Heart left ventricle (tissue), 16 donors: ENCODE data around the gene TRAPPC12. TPM values are rescaled to one million over a fixed set of nuclear protein-coding genes. Genes with fewer than 3 reads are reported as not detected.
A peak's percentile ranks its signal among the peaks of the same experiment; 100 is the strongest.

ENCODE experiments used
- ATAC-seq, 4 donors: fragments of 200-7000 bp; cut with Tn5 transposase; one replicate each; pipeline ENCODE4 v1.9.1; 2020 to 2022; ENCODE audit warnings: moderate library complexity in 4 of 4, mild to moderate bottlenecking in 3 of 4, moderate number of reproducible peaks in 1 of 4
- DNase-seq, 5 donors: peaks; one replicate each; pipeline ENCODE4 v3.0.0-alpha.2; 2020
- H3K27ac ChIP-seq, 12 donors: fragments of 200-600 bp; sonication (generic) in 4 of 12; one replicate each; pipeline versions ENCODE4 v1.5.0 to v1.8.0; 2016 to 2022; ENCODE audit warnings: mild to moderate bottlenecking in 2 of 12
- H3K27me3 ChIP-seq, 9 donors: fragments of 200-600 bp; sonication (generic) in 2 of 9; one replicate each; pipeline versions ENCODE4 v1.5.1 to v1.8.0; 2016 to 2022; ENCODE audit warnings: mild to moderate bottlenecking in 3 of 9
- H3K36me3 ChIP-seq, 9 donors: fragments of 200-600 bp; sonication (generic) in 2 of 9; one replicate each; pipeline versions ENCODE4 v1.5.0 to v1.8.0; 2018 to 2022; ENCODE audit warnings: mild to moderate bottlenecking in 2 of 9
- H3K4me1 ChIP-seq, 12 donors: fragments of 200-600 bp; sonication (generic) in 4 of 12; one replicate each; pipeline versions ENCODE4 v1.5.0 to v1.8.0; 2016 to 2022; ENCODE audit warnings: mild to moderate bottlenecking in 3 of 12
- H3K4me3 ChIP-seq, 12 donors: fragments of 200-600 bp; sonication (generic) in 4 of 12; one replicate each; pipeline versions ENCODE4 v1.5.0 to v1.8.0; 2017 to 2022; ENCODE audit warnings: mild to moderate bottlenecking in 9 of 12, moderate library complexity in 4 of 12
- H3K9me3 ChIP-seq, 12 donors: fragments of 200-600 bp; sonication (generic) in 4 of 12; one replicate each; pipeline versions ENCODE4 v1.5.0 to v1.8.0; 2016 to 2022; ENCODE audit warnings: mild to moderate bottlenecking in 1 of 12
- CTCF ChIP-seq, 12 donors: fragments of 200-600 bp; sonication (generic) in 4 of 12; IDR thresholded peaks; one replicate each; pipeline versions ENCODE4 v1.5.0 to v1.8.0; 2018 to 2022; ENCODE audit warnings: antibody characterized with exemption in 12 of 12, mild to moderate bottlenecking in 5 of 12
- POLR2A ChIP-seq, 2 donors: fragments of 450-650 bp; IDR thresholded peaks; one replicate each; pipeline ENCODE4 v1.6.1; 2017; ENCODE audit warnings: antibody characterized with exemption in 2 of 2, mild to moderate bottlenecking in 2 of 2, moderate library complexity in 2 of 2
- WGBS, 4 donors: extraction: QIAGEN DNeasy Blood & Tissue Kit in 2 of 4; methylation state at CpG; one replicate each; pipeline versions ENCODE4 v1.1.5 to v1.1.7; 2013 to 2018; 5-methylcytosine and 5-hydroxymethylcytosine counted together
- intact Hi-C, 10 donors: fragments of 100-400 bp; cut with DNase I; formaldehyde crosslinking; loops; one replicate each; pipeline versions ENCODE4 v1.11.1 to v1.14.2; 2022
- polyA plus RNA-seq, 2 donors: library from polyadenylated mRNA; stranded (reverse); fragments of 200-250 nt; gene quantifications; one replicate each; pipeline ENCODE4 v1.2.3, GENCODE V29; 2013
- total RNA-seq, 9 donors: library from RNA; depleted of rRNA in 2 of 9; stranded (reverse); fragments of >200 nt in 2 of 9; fragmentation: NEBNext Ultra II Directional in 3 of 9; extraction: Animal tissue kit (Norgen Biotek cat#: 25700) in 3 of 9; gene quantifications; one replicate each; pipeline versions ENCODE4 v1.1.0 to v1.2.4, GENCODE V29; 2016 to 2023
- donor health status: ischemic (EF 13 %, LVEDD 7.1; RV severe dilation, severe dysfunction).
- donor health status: healthy with polysubstance abuse.
- donor health status: DM: no; HTN: yes; CAD: no.
- donor health status: DM: no; HTN: no; CAD: no.
- donor health status: ischemic (EF 25% LVEDD 6.9; RV normal size, moderate dysfunction).
- donor health status: ischemic (EF 25% LVEDD 5.7; RV mildly dilated, moderate dysfunction).
- donor health status: healthy.
- donor health status: DM: yes; HTN: yes; CAD: no.
- donor health status: ischemic (EF 35%, LVEDD 5.7; RV mildly dilated, moderate dysfunction).
- donor health status: nonischemic (EF 11% LVEDD 7.7; RV severe dilation, severe dysfunction).
- donor health status: DM: yes; HTN: yes; CAD: no.
- donor health status: PGD.
- donor health status: ischemic (EF 29% LVEDD 5.4; RV normal size, mild dysfunction).
- donor health status: nonischemic (EF 23%, LVEDD 6.1; RV moderate dilation, normal function).

TRAPPC12 gene
- total and polyA plus RNA-seq, 11 donors, result 70.3 to 142 (median 88.2) TPM

GRCh38 chr2:3516831-3517230 is 137.3 kb downstream of the TRAPPC12 start:
- peaks cover 0 to 38% (median 24%) of the 10 kb centered on the region in 12 donors for H3K4me1 ChIP-seq
- peaks cover 0 to 7% (median 0%) of the 10 kb centered on the region in 12 donors for H3K9me3 ChIP-seq
- no peak overlapping the region for H3K27ac ChIP-seq
- peaks cover 0 to 36% (median 22%) of the 10 kb centered on the region in 9 donors for H3K36me3 ChIP-seq
- 89 to 97% (median 95%) methylated on average over 3 of the region's 3 CpGs for WGBS, 4 donors
- DNase-seq (no peak), ATAC-seq (no peak)
- intact Hi-C loops, result loop anchor here in 2 of 10 donors (5.0 kb wide), 1 partner anchor 140 kb away; the partner anchor contains the start of genes EIPR1 (in 2 of the 2) and TRAPPC12 (in 2 of the 2)
- H3K4me3 ChIP-seq, result no peak overlapping the region
- H3K27me3 ChIP-seq, result no peaks in the 10 kb centered on the region
- no peak for TF ChIP-seq POLR2A (IDR thresholded peaks at IDR 0.05)
- TF ChIP-seq CTCF (IDR thresholded peaks at IDR 0.05), result no peak

- Histone ChIP-seq H3K27ac (peak overlapping the region; percentile 76 to 100 (median 99)), H3K36me3 (peaks cover 0 to 24% (median 10%) of the 10 kb centered on the region in 9 donors), H3K9me3 (peaks cover 0 to 7% (median 0%) of the 10 kb centered on the region in 12 donors), H3K27me3 (no peaks in the 10 kb centered on the region), H3K4me3 (peak overlapping the region; percentile 74 to 99 (median 87)), H3K4me1 (peaks cover 0 to 49% (median 30%) of the 10 kb centered on the region in 12 donors)
- intact Hi-C loops, result loop anchor here in 2 of 10 donors (2.0 to 5.0 kb wide), 2 partner anchors 47 to 141 kb away; partner anchors contain the start of genes EIPR1 (in 2 of the 2) and TRAPPC12 (in 2 of the 2)
- 24 to 31% (median 27%) methylated on average over 3 of the region's 3 CpGs for WGBS, 4 donors
- no peak for ATAC-seq
- no peak for DNase-seq
- TF ChIP-seq CTCF (IDR thresholded peaks at IDR 0.05), result no peak
- no peak for TF ChIP-seq POLR2A (IDR thresholded peaks at IDR 0.05)
Measured at GRCh38 chr2:3517948-3518495, 138.5 kb downstream of the TRAPPC12 start.

GRCh38 chr2:3518496-3519254 is 139.2 kb downstream of the TRAPPC12 start:
- TF ChIP-seq CTCF (IDR thresholded peaks at IDR 0.05) (no peak), POLR2A (IDR thresholded peaks at IDR 0.05) (peak; percentile 52 to 66)
- peaks cover 0 to 7% (median 0%) of the 10 kb centered on the region in 12 donors for H3K9me3 ChIP-seq
- peak overlapping the region; percentile 74 to 99 (median 90) for H3K4me3 ChIP-seq
- peak overlapping the region; percentile 97 to 100 (median 99) for H3K27ac ChIP-seq
- 1 to 2% (median 1%) methylated on average over 22 to 67 of the region's 67 CpGs for WGBS, 4 donors
- intact Hi-C loops, result loop anchor here in 2 of 10 donors (1.0 to 5.0 kb wide), 3 partner anchors 40 to 141 kb away; partner anchors contain the start of genes EIPR1 (in 2 of the 2), TRAPPC12 (in 2 of the 2) and RNASEH1 (in 1 of the 2)
- DNase-seq (peak; percentile 99 to 100 (median 99)), ATAC-seq (peak; percentile 90 to 96 (median 96))
- H3K27me3 ChIP-seq, result no peaks in the 10 kb centered on the region
- H3K4me1 ChIP-seq, result peaks cover 0 to 55% (median 37%) of the 10 kb centered on the region in 12 donors
- peaks cover 0 to 17% (median 3%) of the 10 kb centered on the region in 9 donors for H3K36me3 ChIP-seq
